ENCODE results near the gene FCGR2B. TPM values are rescaled to one million over a fixed set of nuclear protein-coding genes. Genes with fewer than 3 reads are reported as not detected.
"Not testable (repeated sequence)": the region's sequence is repeated elsewhere in the genome, so short reads cannot be mapped to it uniquely, and the experiment has no call there.

Gene FCGR2B
- total RNA-seq, 1 donor from 2014 or later, result 14.5 TPM

GRCh38 chr1:161676441-161676840 lies 13.5 kb downstream of the FCGR2B start:
- Histone ChIP-seq H3K27ac (no peak overlapping the region), H3K36me3 (no peaks in the 10 kb centered on the region), H3K4me1 (no peaks in the 10 kb centered on the region), H3K4me3 (no peak overlapping the region), H3K27me3 (no peaks in the 10 kb centered on the region), H3K9me3 (no peaks in the 10 kb centered on the region)
- no peak for TF ChIP-seq CTCF (IDR thresholded peaks at IDR 0.05)
- DNase-seq (ENCODE audit: low spot score in 2 of 2), result no peak
- intact Hi-C loops (cut with DNase I), result no loop called here

GRCh38 chr1:161676958-161677689 lies 14.2 kb downstream of the FCGR2B start:
- H3K9me3 ChIP-seq, result no peaks in the 10 kb centered on the region
- no peak for TF ChIP-seq CTCF (IDR thresholded peaks at IDR 0.05)
- H3K4me3 ChIP-seq, result no peak overlapping the region
- DNase-seq (ENCODE audit: low spot score in 2 of 2), result no peak
- intact Hi-C loops (cut with DNase I), result no loop called here
- no peaks in the 10 kb centered on the region for H3K36me3 ChIP-seq
- H3K27me3 ChIP-seq, result no peaks in the 10 kb centered on the region
- H3K4me1 ChIP-seq, result no peaks in the 10 kb centered on the region
- H3K27ac ChIP-seq, result no peak overlapping the region

GRCh38 chr1:161678500-161678899 lies 15.6 kb downstream of the FCGR2B start:
- Histone ChIP-seq H3K36me3 (no peaks in the 10 kb centered on the region), H3K27me3 (no peaks in the 10 kb centered on the region), H3K9me3 (no peaks in the 10 kb centered on the region), H3K27ac (no peak overlapping the region), H3K4me1 (no peaks in the 10 kb centered on the region), H3K4me3 (no peak overlapping the region)
- no peak for DNase-seq (ENCODE audit: low spot score in 2 of 2)
- intact Hi-C loops (cut with DNase I), result no loop called here
- TF ChIP-seq CTCF (IDR thresholded peaks at IDR 0.05), result no peak

GRCh38 chr1:161681879-161682278 lies 18.9 kb downstream of the FCGR2B start:
- no peak for DNase-seq (ENCODE audit: low spot score in 2 of 2)
- intact Hi-C loops (cut with DNase I), result no loop called here
- H3K36me3 ChIP-seq, result no peaks in the 10 kb centered on the region
- no peak overlapping the region for H3K4me3 ChIP-seq
- no peaks in the 10 kb centered on the region for H3K4me1 ChIP-seq
- no peak for TF ChIP-seq CTCF (IDR thresholded peaks at IDR 0.05)
- H3K27ac ChIP-seq, result no peak overlapping the region
- H3K9me3 ChIP-seq, result no peaks in the 10 kb centered on the region
- no peaks in the 10 kb centered on the region for H3K27me3 ChIP-seq

- H3K4me3 ChIP-seq, result no peak overlapping the region
- no peaks in the 10 kb centered on the region for H3K9me3 ChIP-seq
- no peak overlapping the region for H3K27ac ChIP-seq
- intact Hi-C loops (cut with DNase I), result no loop called here
- no peak for DNase-seq (ENCODE audit: low spot score in 2 of 2)
- H3K4me1 ChIP-seq, result no peaks in the 10 kb centered on the region
- H3K36me3 ChIP-seq, result no peaks in the 10 kb centered on the region
- no peak for TF ChIP-seq CTCF (IDR thresholded peaks at IDR 0.05)
- no peaks in the 10 kb centered on the region for H3K27me3 ChIP-seq
These were observed 26.0 kb downstream of the FCGR2B start for GRCh38 chr1:161688946-161689345.

- Histone ChIP-seq H3K4me1 (no peaks in the 10 kb centered on the region), H3K4me3 (no peak overlapping the region), H3K36me3 (no peaks in the 10 kb centered on the region), H3K9me3 (no peaks in the 10 kb centered on the region), H3K27ac (no peak overlapping the region), H3K27me3 (no peaks in the 10 kb centered on the region)
- no peak for TF ChIP-seq CTCF (IDR thresholded peaks at IDR 0.05)
- intact Hi-C loops (cut with DNase I), result no loop called here
- DNase-seq (ENCODE audit: low spot score in 2 of 2), result no peak
These were observed 28.9 kb downstream of the FCGR2B start for GRCh38 chr1:161691846-161692245.

- H3K4me3 ChIP-seq; H3K9me3 ChIP-seq; DNase-seq (ENCODE audit: low spot score in 2 of 2); H3K27me3 ChIP-seq; H3K27ac ChIP-seq; H3K36me3 ChIP-seq; H3K4me1 ChIP-seq; intact Hi-C loops (cut with DNase I): not testable (repeated sequence)
These were observed 30.2 kb downstream of the FCGR2B start for GRCh38 chr1:161693020-161693712.

GRCh38 chr1:161698302-161698701 lies 35.4 kb downstream of the FCGR2B start:
- H3K9me3 ChIP-seq; H3K27me3 ChIP-seq; H3K4me3 ChIP-seq; H3K36me3 ChIP-seq; H3K27ac ChIP-seq; H3K4me1 ChIP-seq; intact Hi-C loops (cut with DNase I); DNase-seq (ENCODE audit: low spot score in 2 of 2): not testable (repeated sequence)
